ENCODE data around the gene CPNE2. TPM values are rescaled to one million over a fixed set of nuclear protein-coding genes. Genes with fewer than 3 reads are reported as not detected.

Gene CPNE2
- total RNA-seq, 1 experiment from 2014 or later: 43.4 TPM

- in situ Hi-C loops (cut with HindIII; ENCODE audit: low pct_unique_long_range_greater_than_20kb, low sequenced_read_pairs): no loop called here
- CTCF ChIA-PET: no interaction called here
- Histone ChIP-seq H3K4me3 (ENCODE audit: low read depth in 2 of 2, low read length in 2 of 2) (no peak overlapping the region), H3K27me3 (ENCODE audit: control insufficient read depth, insufficient read depth, low read length) (no peaks in the 10 kb centered on the region), H3K27ac (ENCODE audit: low read length) (no peak overlapping the region), H3K9me3 (ENCODE audit: control insufficient read depth, insufficient read depth, low read depth, low read length) (no peaks in the 10 kb centered on the region), H3K36me3 (ENCODE audit: control insufficient read depth, insufficient read depth, low read length) (no peaks in the 10 kb centered on the region), H3K4me1 (ENCODE audit: control insufficient read depth, insufficient read depth, low read length) (no peaks in the 10 kb centered on the region)
- DNase-seq (ENCODE audit: low read depth, low spot score) (no peak), ATAC-seq (no peak)
- POLR2A ChIA-PET: no interaction called here
- BruUV-seq (replicated peaks): no TSS peak
- no peak for TF ChIP-seq REST (IDR thresholded peaks at IDR 0.05; ENCODE audit: insufficient read depth in 1 of 2, low read depth in 2 of 2, low read length in 1 of 2)
- TF ChIP-seq SIN3A (IDR thresholded peaks at IDR 0.05; ENCODE audit: borderline replicate concordance, insufficient read depth, low read depth, low read length): no peak
- TF ChIP-seq CTCF (IDR thresholded peaks at IDR 0.05): no peak
- TF ChIP-seq POLR2AphosphoS5 (IDR thresholded peaks at IDR 0.05; ENCODE audit: low read depth, low read length): no peak
- no peak for TF ChIP-seq TCF7L2 (IDR thresholded peaks at IDR 0.05; ENCODE audit: low read depth, low read length)
- intact Hi-C loops (cut with micrococcal nuclease; ENCODE audit: unreplicated experiment): no loop called here
Observed at GRCh38 chr16:57134982-57135381, 42.6 kb downstream of the CPNE2 start.

GRCh38 chr16:57137043-57137442, 44.7 kb downstream of the CPNE2 start:
- H3K27ac ChIP-seq (ENCODE audit: low read length): no peak overlapping the region
- H3K36me3 ChIP-seq (ENCODE audit: control insufficient read depth, insufficient read depth, low read length): no peaks in the 10 kb centered on the region
- in situ Hi-C loops (cut with HindIII; ENCODE audit: low pct_unique_long_range_greater_than_20kb, low sequenced_read_pairs): no loop called here
- BruUV-seq (replicated peaks): no TSS peak
- H3K4me3 ChIP-seq (ENCODE audit: low read depth in 2 of 2, low read length in 2 of 2): no peak overlapping the region
- POLR2A ChIA-PET: interaction anchor here (0.6 kb wide), 1 partner anchor 26 kb away, joined by 3 read pairs; no protein-coding TSS in a partner anchor
- no peaks in the 10 kb centered on the region for H3K9me3 ChIP-seq (ENCODE audit: control insufficient read depth, insufficient read depth, low read depth, low read length)
- intact Hi-C loops (cut with micrococcal nuclease; ENCODE audit: unreplicated experiment): no loop called here
- TF ChIP-seq CTCF (IDR thresholded peaks at IDR 0.05) (no peak), REST (IDR thresholded peaks at IDR 0.05; ENCODE audit: insufficient read depth in 1 of 2, low read depth in 2 of 2, low read length in 1 of 2) (no peak), POLR2AphosphoS5 (IDR thresholded peaks at IDR 0.05; ENCODE audit: low read depth, low read length) (no peak), TCF7L2 (IDR thresholded peaks at IDR 0.05; ENCODE audit: low read depth, low read length) (no peak), SIN3A (IDR thresholded peaks at IDR 0.05; ENCODE audit: borderline replicate concordance, insufficient read depth, low read depth, low read length) (no peak)
- CTCF ChIA-PET: no interaction called here
- H3K27me3 ChIP-seq (ENCODE audit: control insufficient read depth, insufficient read depth, low read length): no peaks in the 10 kb centered on the region
- H3K4me1 ChIP-seq (ENCODE audit: control insufficient read depth, insufficient read depth, low read length): no peaks in the 10 kb centered on the region
- no peak for ATAC-seq
- DNase-seq (ENCODE audit: low read depth, low spot score): no peak
